ENCODE measurements around the gene TBC1D14.
"Not testable (repeated sequence)": the region's sequence is repeated elsewhere in the genome, so short reads cannot be mapped to it uniquely, and the experiment has no call there.

TBC1D14 gene

DNA sequence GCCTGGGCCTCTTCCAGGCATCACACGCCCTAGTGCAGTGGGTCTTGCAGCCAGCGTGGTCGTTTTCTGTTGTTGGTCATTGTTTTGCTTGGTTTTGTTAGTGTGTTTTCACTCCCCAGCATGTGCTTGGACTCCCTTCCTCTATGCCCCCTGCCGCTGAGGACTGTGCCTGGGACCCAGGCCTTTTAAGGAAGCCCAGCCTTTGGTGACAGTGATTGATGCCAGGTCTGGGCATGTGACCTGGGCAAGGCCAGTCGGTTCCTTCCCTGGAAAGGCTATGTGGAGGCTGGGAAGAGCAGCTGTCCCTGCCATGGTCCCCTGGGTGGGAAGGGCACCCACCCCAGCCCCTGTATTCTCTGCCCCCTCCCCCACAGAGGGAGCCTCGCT lies 167.1 kb downstream of the TBC1D14 start:
- no peak for DNase-seq (ENCODE audit: low spot score)

GRCh38 chr4:7077371-7077770 lies 167.7 kb downstream of the TBC1D14 start:
- no peak for FAIRE-seq
- DNase-seq (ENCODE audit: low spot score), result no peak

More for the DNA sequence above, 167.1 kb downstream of the TBC1D14 start:
- FAIRE-seq, result no peak

DNA sequence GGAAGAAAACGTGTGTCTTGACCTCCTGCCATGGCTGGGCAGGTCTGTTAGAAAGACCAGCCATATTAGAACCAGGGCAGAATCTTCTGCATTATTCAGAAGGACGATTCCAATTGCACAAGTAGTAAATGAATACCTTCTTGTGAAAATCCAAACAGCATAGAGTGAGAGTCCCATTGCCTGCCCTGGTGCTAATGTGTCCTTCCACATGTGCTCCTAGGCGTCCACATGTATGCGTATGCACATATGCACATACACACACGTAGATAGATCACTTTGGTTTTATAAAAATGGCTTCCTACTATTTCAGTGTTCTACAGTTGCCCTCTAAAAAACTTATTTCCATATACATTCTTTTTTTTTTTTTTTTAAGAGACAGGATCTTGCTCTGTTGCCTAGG lies 168.4 kb downstream of the TBC1D14 start:
- DNase-seq (ENCODE audit: low spot score) (no peak), FAIRE-seq (no peak)

DNA sequence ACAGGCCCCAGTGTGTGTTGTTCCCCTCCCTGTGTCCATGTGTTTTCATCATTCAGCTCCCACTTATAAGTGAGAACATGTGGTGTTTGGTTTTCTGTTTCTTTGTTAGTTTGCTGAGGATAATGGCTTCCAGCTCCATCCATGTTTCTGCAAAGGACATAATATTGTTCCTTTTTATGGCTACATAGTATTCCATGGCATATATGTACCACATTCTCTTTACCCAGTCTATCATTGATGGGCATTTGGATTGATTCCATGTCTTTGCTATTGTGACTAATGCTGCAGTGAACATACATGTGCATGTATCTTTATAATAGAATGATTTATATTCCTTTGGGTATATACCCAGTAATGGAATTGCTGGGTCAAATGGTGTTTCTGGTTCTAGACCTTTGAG lies 169.9 kb downstream of the TBC1D14 start:
- not testable (repeated sequence) for FAIRE-seq; DNase-seq (ENCODE audit: low spot score)

DNA sequence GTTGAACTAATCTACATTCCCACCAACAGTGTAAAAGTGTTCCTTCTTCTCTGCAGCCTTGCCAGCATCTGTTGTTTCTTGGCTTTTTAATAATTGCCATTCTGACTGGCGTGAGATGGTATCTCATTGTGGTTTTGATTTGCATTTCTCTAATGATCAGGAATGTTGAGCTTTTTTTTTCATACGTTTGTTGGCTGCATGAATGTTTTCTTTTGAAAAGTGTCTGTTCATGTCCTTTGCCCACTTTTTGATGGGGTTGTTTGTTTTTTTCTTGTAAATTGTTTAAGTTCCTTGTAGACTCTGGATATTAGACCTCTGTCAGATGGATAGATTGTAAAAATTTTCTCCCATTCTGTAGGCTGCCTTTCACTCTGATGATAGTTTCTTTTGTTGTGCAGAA lies 170.3 kb downstream of the TBC1D14 start:
- FAIRE-seq; DNase-seq (ENCODE audit: low spot score): not testable (repeated sequence)
